ENCODE measurements around the gene SRBD1. TPM values are rescaled to one million over a fixed set of nuclear protein-coding genes. Genes with fewer than 3 reads are reported as not detected.
A peak's percentile ranks its signal among the peaks of the same experiment; 100 is the strongest.

The SRBD1 gene
- total RNA-seq, 1 experiment from 2014 or later, result 19.8 TPM

- Histone ChIP-seq H2AFZ (ENCODE audit: low read length) (no peak overlapping the region), H3K27ac (ENCODE audit: low read length) (no peak overlapping the region), H3K27me3 (ENCODE audit: low read length) (no peaks in the 10 kb centered on the region), H3F3A (ENCODE audit: low read length, unreplicated experiment) (peaks cover 7% of the 10 kb centered on the region), H3K79me2 (ENCODE audit: low read length) (peaks cover 32% of the 10 kb centered on the region), H3K9ac (ENCODE audit: low read length) (no peak overlapping the region), H3K4me2 (ENCODE audit: low read length) (peak overlapping the region; percentile 49; the same call in 1 of the 2 replicates), H3K4me1 (ENCODE audit: insufficient read depth, low read length) (peaks cover 17% of the 10 kb centered on the region), H4K20me1 (ENCODE audit: low read length) (no peaks in the 10 kb centered on the region), H3K4me3 (ENCODE audit: low read length) (no peak overlapping the region), H3K9me3 (ENCODE audit: low read length) (no peaks in the 10 kb centered on the region), H3K9me2 (replicated peaks; ENCODE audit: low read length) (no peaks in the 10 kb centered on the region), H3K36me3 (ENCODE audit: low read depth, low read length) (peaks cover 30% of the 10 kb centered on the region)
- TF ChIP-seq CTCF (conservative IDR thresholded peaks at IDR 0.05; ENCODE audit: low read depth, low read length) (no peak), EZH2 (IDR thresholded peaks at IDR 0.05; ENCODE audit: low read length, unreplicated experiment) (no peak), EZH2phosphoT487 (IDR thresholded peaks at IDR 0.05; ENCODE audit: borderline replicate concordance, low read length) (no peak)
- intact Hi-C loops (cut with micrococcal nuclease), result no loop called here
- no peak for ATAC-seq
- ChIA-PET CTCF (no interaction called here), POLR2A (ENCODE audit: unreplicated experiment) (no interaction called here)
- DNase-seq, result no peak
- no TSS peak for BruUV-seq (replicated peaks)
These were observed 14.3 kb downstream of the SRBD1 start for GRCh38 chr2:45596761-45597160.

- intact Hi-C loops (cut with micrococcal nuclease), result loop anchor here (1.0 to 2.0 kb wide), 2 partner anchors 11 to 15 kb away; partner anchors contain the start of gene SRBD1
- peak overlapping the region; percentile 45 for H3K27ac ChIP-seq (ENCODE audit: low read length)
- peaks cover 36% of the 10 kb centered on the region for H3K79me2 ChIP-seq (ENCODE audit: low read length)
- H3K9me3 ChIP-seq (ENCODE audit: low read length), result no peaks in the 10 kb centered on the region
- DNase-seq (peak; percentile 90), ATAC-seq (peak; percentile 92)
- peaks cover 25% of the 10 kb centered on the region for H3K36me3 ChIP-seq (ENCODE audit: low read depth, low read length)
- no peak overlapping the region for H3K9ac ChIP-seq (ENCODE audit: low read length)
- peak overlapping the region; percentile 49 for H3K4me2 ChIP-seq (ENCODE audit: low read length)
- H3K9me2 ChIP-seq (replicated peaks; ENCODE audit: low read length), result no peaks in the 10 kb centered on the region
- no peak overlapping the region for H2AFZ ChIP-seq (ENCODE audit: low read length)
- peaks cover 21% of the 10 kb centered on the region for H3K4me1 ChIP-seq (ENCODE audit: insufficient read depth, low read length)
- no peak for TF ChIP-seq EZH2phosphoT487 (IDR thresholded peaks at IDR 0.05; ENCODE audit: borderline replicate concordance, low read length)
- TF ChIP-seq CTCF (conservative IDR thresholded peaks at IDR 0.05; ENCODE audit: low read depth, low read length), result no peak
- TF ChIP-seq EZH2 (IDR thresholded peaks at IDR 0.05; ENCODE audit: low read length, unreplicated experiment), result no peak
- POLR2A ChIA-PET (ENCODE audit: unreplicated experiment), result no interaction called here
- peak overlapping the region; percentile 18; the same call in 1 of the 2 replicates for H3K4me3 ChIP-seq (ENCODE audit: low read length)
- H3F3A ChIP-seq (ENCODE audit: low read length, unreplicated experiment), result peaks cover 7% of the 10 kb centered on the region
- no peaks in the 10 kb centered on the region for H4K20me1 ChIP-seq (ENCODE audit: low read length)
- no peaks in the 10 kb centered on the region for H3K27me3 ChIP-seq (ENCODE audit: low read length)
- no TSS peak for BruUV-seq (replicated peaks)
- CTCF ChIA-PET, result interaction anchor here (0.7 to 1.3 kb wide), 3 partner anchors 11 to 398 kb away, joined by 3 to 13 read pairs (median 4); no protein-coding TSS in a partner anchor
These were observed 15.2 kb downstream of the SRBD1 start for GRCh38 chr2:45595721-45596435.

GRCh38 chr2:45591073-45591472 is 20.0 kb downstream of the SRBD1 start:
- H3K27ac ChIP-seq (ENCODE audit: low read length), result no peak overlapping the region
- TF ChIP-seq EZH2phosphoT487 (IDR thresholded peaks at IDR 0.05; ENCODE audit: borderline replicate concordance, low read length) (no peak), CTCF (conservative IDR thresholded peaks at IDR 0.05; ENCODE audit: low read depth, low read length) (no peak), EZH2 (IDR thresholded peaks at IDR 0.05; ENCODE audit: low read length, unreplicated experiment) (no peak)
- no peak overlapping the region for H3K4me2 ChIP-seq (ENCODE audit: low read length)
- peaks cover 14% of the 10 kb centered on the region for H3K4me1 ChIP-seq (ENCODE audit: insufficient read depth, low read length)
- no peaks in the 10 kb centered on the region for H3K9me3 ChIP-seq (ENCODE audit: low read length)
- peaks cover 39% of the 10 kb centered on the region for H3K79me2 ChIP-seq (ENCODE audit: low read length)
- no peak overlapping the region for H2AFZ ChIP-seq (ENCODE audit: low read length)
- peaks cover 3% of the 10 kb centered on the region for H3F3A ChIP-seq (ENCODE audit: low read length, unreplicated experiment)
- H4K20me1 ChIP-seq (ENCODE audit: low read length), result no peaks in the 10 kb centered on the region
- H3K9ac ChIP-seq (ENCODE audit: low read length), result no peak overlapping the region
- BruUV-seq (replicated peaks), result no TSS peak
- H3K36me3 ChIP-seq (ENCODE audit: low read depth, low read length), result peaks cover 11% of the 10 kb centered on the region; the same call in 1 of the 2 replicates
- intact Hi-C loops (cut with micrococcal nuclease), result no loop called here
- no peak for DNase-seq
- POLR2A ChIA-PET (ENCODE audit: unreplicated experiment), result interaction anchor here (0.6 kb wide), 1 partner anchor 43 kb away, joined by 8 read pairs; no protein-coding TSS in a partner anchor
- CTCF ChIA-PET, result no interaction called here
- H3K27me3 ChIP-seq (ENCODE audit: low read length), result no peaks in the 10 kb centered on the region
- no peak overlapping the region for H3K4me3 ChIP-seq (ENCODE audit: low read length)
- no peaks in the 10 kb centered on the region for H3K9me2 ChIP-seq (replicated peaks; ENCODE audit: low read length)
- no peak for ATAC-seq

Data from PC-3 (cell line).